T-helper 2 cell treated with Interferon-gamma antibody and Interleukin-4, amounts not matched to agents 100 ng/mL and 5 ng/mL, for 36 hours (primary cell): ENCODE measurements around the gene TTC21A. TPM values are rescaled to one million over a fixed set of nuclear protein-coding genes. Genes with fewer than 3 reads are reported as not detected.

ENCODE experiments used
- intact Hi-C: fragments of 100-400 bp; cut with micrococcal nuclease; formaldehyde crosslinking; loops from one replicate; pipeline ENCODE4 v1.15.1; 2023
- total RNA-seq: library from RNA; stranded (reverse); gene quantifications from 2 replicates; pipeline ENCODE4 v1.2.3, GENCODE V29; 2022

The TTC21A gene
- total RNA-seq, 1 donor from 2014 or later = 1.7 TPM

GRCh38 chr3:39136533-39137434 lies 29.3 kb downstream of the TTC21A start:
- intact Hi-C loops = no loop called here

- intact Hi-C loops = no loop called here
These were observed 30.0 kb downstream of the TTC21A start for GRCh38 chr3:39137435-39137936.

- intact Hi-C loops = no loop called here
These were observed 30.7 kb downstream of the TTC21A start for GRCh38 chr3:39137991-39138803.

- intact Hi-C loops = no loop called here
These were observed 31.4 kb downstream of the TTC21A start for GRCh38 chr3:39138804-39139415.

GRCh38 chr3:39139442-39139841 lies 32.0 kb downstream of the TTC21A start:
- intact Hi-C loops = no loop called here

- intact Hi-C loops = no loop called here
These were observed 33.0 kb downstream of the TTC21A start for GRCh38 chr3:39140341-39140971.

- intact Hi-C loops = no loop called here
These were observed 33.9 kb downstream of the TTC21A start for GRCh38 chr3:39141171-39141995.

- intact Hi-C loops = no loop called here
These were observed 34.6 kb downstream of the TTC21A start for GRCh38 chr3:39142067-39142466.

- intact Hi-C loops = no loop called here
These were observed 35.8 kb downstream of the TTC21A start for GRCh38 chr3:39143051-39143885.

- intact Hi-C loops = no loop called here
These were observed 36.7 kb downstream of the TTC21A start for GRCh38 chr3:39144095-39144747.

GRCh38 chr3:39144748-39145380 lies 37.4 kb downstream of the TTC21A start:
- intact Hi-C loops = no loop called here

GRCh38 chr3:39146083-39146501 lies 38.6 kb downstream of the TTC21A start:
- intact Hi-C loops = no loop called here

GRCh38 chr3:39146611-39147591 lies 39.4 kb downstream of the TTC21A start:
- intact Hi-C loops = no loop called here

GRCh38 chr3:39147711-39148434 lies 40.4 kb downstream of the TTC21A start:
- intact Hi-C loops = loop anchor here (1.0 kb wide), 1 partner anchor 41 kb away; the partner anchor contains the start of genes GORASP1 and TTC21A

- intact Hi-C loops = loop anchor here (1.0 kb wide), 1 partner anchor 41 kb away; the partner anchor contains the start of genes GORASP1 and TTC21A
These were observed 41.1 kb downstream of the TTC21A start for GRCh38 chr3:39148435-39149058.

GRCh38 chr3:39149059-39149455 lies 41.6 kb downstream of the TTC21A start:
- intact Hi-C loops = no loop called here
